HK-2 (cell line): ENCODE data around the gene GPATCH2.
"Not testable (repeated sequence)": the region's sequence is repeated elsewhere in the genome, so short reads cannot be mapped to it uniquely, and the experiment has no call there.

Experiments
- DNase-seq: peaks from one replicate; pipeline ENCODE4 v3.0.0-alpha.2; 2018; ENCODE audit not compliant: unreplicated experiment

GPATCH2 gene

GRCh38 chr1:217443845-217444244 lies 187.0 kb downstream of the GPATCH2 start:
- DNase-seq = no peak

DNA sequence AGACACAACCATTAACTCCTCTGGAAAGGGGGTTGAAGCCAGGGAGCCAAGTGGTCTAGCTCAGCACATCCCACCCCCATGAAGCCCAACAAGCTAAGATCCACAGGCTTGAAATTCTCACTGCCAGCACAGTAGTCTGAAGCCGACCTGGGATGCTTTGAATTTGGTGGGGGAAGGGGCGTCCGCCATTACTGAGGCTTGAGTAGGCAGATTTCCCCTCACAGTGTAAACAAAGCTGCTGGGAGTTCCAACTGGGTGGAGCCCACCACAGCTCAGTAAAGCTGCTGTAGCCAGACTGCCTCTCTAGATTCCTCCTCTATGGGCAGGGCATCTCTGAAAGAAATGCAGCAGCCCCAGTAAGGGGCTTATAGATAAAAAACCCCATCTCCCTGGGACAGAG lies 193.5 kb downstream of the GPATCH2 start:
- no peak for DNase-seq

GRCh38 chr1:217435204-217435603 lies 195.7 kb downstream of the GPATCH2 start:
- no peak for DNase-seq

GRCh38 chr1:217433664-217434063 lies 197.2 kb downstream of the GPATCH2 start:
- no peak for DNase-seq

DNA sequence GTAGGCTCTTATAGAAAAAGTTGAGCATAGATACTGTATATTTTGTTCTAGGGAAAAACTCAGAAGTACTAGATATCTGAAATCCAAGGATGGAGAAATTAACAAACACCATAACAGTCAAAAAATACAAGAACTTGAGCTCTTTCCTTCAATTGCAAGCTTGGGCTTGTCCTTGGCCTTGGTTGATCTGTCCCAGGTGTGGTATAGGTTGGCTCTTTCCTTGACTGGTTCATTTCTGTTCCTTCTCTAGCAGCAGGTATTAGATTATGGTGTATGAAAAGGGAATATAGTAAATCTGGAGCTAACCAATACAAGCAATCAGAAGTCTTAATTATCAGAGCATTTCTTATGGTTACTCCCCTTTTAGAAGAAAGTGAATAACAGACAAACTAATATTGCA lies 198.6 kb downstream of the GPATCH2 start:
- no peak for DNase-seq

GRCh38 chr1:217431395-217431794 lies 199.5 kb downstream of the GPATCH2 start:
- DNase-seq = no peak

DNA sequence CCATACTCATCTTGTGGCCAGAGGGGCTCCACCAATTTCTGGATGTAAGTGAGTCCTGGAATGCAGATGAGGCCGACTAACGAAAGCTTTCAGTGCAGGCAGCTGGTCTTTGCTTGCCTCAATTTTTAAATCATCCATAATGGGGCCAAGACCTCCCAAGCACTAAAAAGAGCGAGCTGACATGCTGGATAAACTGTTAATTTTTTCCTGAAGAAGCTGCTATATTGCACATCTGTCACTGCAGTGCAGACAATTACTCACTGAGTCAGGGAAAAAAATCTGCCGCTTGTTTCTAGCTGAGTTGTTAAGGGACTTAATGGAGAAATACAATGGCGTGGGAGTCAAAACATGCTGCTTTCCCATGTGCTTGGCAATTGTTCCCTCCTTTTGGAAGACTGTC lies 205.5 kb downstream of the GPATCH2 start:
- DNase-seq = no peak

- no peak for DNase-seq
Observed at GRCh38 chr1:217419194-217419551, 211.7 kb downstream of the GPATCH2 start.

DNA sequence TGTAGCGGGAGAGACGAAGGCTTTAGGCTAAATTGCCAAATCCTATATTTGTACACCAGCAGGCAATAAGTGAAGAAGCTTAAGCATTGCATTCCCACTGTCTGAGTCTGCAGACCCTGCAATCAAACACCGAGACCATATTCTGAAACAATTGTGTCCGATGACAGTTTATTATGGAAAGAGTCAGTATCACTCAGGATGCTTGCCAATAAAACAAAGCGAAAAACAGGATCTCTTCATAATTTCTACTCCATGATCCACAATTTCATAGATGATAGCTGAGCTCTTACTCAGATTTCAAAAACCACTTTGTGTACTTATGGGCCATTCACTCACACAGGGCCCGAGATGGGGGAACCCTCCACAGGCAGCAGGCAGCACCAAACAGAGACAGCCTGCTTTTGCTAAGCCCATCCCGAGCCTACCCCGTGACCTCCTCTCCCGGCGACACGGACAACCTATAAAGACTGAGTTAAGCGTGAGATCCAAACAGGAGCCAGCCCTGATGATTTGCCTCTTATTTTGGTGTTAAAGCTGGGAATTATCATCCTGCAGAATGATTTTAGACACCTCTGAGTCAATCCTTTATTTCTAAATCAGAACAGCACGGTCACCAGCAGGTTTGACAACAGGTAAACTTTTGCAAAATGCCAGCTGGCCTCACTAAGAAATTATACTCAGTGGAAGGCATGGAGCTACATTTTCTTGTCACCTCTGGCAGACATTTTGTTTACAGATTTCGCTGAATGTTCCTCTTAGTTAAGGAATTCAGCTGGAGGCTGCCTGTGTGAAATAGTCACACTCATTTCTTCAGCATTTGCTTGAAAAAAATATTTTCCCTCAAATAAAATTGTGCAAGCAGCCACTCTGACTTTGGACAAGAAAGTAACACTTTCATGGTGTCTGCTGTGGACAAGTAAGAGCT lies 212.4 kb downstream of the GPATCH2 start:
- no peak for DNase-seq

DNA sequence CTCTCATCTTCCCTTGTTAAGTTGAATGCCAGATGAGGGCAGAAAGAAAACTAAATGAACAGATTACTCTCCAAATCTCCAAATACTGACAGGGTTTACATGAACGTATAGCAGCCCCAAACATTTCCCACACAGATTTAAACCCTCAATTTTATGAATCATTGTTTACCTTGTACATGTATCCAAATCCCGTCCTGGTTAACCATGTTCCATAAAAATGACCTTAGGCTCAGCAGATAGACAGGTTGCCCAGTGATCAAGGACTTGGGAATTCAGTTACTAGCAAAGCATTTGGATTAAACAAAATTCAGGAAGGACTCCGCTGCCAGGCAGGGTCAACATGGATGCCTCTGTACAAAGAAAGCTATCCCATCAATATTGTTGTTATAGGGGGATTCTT lies 213.5 kb downstream of the GPATCH2 start:
- DNase-seq = no peak

GRCh38 chr1:217407534-217408001 lies 223.3 kb downstream of the GPATCH2 start:
- DNase-seq = no peak

DNA sequence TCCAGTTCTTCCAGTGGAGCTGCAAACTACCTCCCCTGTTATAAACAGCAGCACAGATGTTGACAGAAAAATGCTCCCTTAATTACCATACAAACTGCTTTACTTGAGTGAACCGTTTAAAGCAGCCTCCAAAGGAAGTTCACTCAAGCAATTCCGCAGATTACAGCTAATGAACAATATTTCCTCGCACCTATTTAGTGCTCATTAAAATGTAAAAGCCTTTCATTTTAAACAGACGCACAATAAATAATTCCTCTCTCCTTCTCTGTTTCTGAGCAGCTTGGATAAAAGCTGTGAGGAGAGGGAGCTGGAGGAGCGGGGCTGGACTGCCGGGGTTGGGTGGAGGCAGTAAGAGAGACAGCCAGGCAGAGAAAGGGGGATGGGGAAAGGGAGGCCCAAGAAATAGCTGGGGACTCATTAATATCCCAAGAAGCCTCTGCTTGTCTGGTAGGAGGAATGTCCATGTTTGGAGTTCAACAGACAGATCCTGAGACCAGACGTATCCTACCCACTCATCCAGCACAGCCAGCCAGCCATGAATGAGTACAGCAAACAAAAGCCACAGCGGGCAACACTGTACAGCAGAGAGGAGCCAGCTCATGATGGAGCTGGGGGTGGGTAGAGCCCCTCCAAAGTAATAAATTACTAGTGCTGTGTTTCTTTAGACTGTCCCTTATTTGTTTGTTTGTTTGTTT lies 227.7 kb downstream of the GPATCH2 start:
- DNase-seq = peak; percentile 48

- no peak for DNase-seq
Observed at GRCh38 chr1:217402301-217402700, 228.6 kb downstream of the GPATCH2 start.

DNA sequence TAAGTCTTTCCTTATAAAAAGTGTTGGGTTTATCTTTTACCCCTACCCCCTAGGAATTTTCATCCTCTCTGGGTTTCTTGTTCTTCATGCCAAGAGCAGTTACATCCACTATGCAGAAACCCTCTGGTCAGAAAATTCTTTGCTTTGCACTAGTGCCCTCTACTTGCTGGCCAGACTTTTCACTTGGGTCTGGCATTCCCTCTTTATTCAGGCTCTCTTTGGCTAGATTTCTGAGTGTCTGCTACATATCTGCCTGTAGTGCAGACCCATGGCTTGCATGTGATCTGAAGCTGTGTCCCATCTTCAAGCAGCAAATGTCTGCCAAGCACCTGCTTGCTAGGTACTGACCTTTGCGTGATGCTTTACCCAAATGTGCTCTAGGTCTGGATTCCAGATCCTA lies 237.0 kb downstream of the GPATCH2 start:
- DNase-seq = no peak

DNA sequence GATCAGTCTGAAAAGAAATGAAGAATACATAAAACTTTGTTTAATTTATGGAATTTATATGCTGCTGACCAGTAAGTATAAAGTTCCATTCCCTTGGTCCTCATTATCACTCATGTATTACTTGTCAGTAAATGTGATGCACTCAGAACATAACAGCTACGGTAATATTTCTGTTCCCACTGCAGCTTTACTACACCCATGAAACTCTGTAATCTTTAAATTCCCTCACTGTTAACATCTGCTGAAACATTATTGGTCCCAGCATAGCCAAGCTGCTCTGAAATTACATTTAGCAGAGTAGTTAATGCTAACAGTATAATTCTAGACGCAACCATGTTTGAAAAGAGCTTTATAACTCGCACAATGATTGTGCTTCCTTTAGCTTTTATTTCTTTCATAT lies 238.4 kb downstream of the GPATCH2 start:
- DNase-seq = no peak

DNA sequence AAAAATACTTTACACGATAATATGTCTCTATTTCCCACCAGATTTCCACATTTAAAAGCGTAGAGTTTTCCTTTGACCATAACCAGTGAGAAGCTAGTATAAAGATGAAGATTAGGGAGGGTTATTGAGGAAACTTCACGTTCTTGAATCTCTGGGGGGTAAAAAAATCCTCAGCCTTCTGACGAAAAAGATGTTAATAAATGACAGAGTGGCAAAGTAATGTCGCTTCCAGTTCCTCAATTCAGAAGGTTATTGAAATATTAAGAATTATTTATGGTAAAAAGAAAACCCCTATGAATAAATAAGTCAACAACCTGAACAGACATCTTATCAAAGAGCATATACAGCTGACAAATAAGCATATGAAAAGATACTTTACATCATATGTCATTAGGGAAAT lies 241.0 kb downstream of the GPATCH2 start:
- no peak for DNase-seq

DNA sequence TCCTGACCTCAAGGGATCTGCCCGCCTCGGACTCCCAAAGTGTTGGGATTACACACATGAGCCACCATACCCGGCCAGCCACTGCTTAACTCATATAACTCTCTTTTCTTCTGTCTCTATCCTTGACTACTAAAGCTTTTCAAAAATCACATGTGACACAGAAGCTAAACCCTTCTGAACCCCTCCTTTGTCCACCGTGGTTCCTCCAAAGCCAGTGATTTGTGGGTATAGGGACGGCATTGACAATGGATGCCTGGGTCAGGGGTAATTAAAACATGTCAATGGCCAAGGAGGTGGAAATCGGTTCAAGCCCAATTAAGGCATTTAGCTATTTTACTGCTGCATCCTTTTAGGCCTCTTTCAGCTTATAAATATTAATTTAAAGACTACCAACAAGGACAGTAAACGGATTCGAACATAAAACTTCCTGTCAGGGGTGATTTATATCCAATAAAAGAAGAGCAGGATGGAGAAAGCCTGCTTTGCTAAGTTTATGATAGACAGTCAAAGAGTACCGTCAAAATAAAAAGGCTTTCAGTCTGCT lies 242.3 kb downstream of the GPATCH2 start:
- no peak for DNase-seq

DNA sequence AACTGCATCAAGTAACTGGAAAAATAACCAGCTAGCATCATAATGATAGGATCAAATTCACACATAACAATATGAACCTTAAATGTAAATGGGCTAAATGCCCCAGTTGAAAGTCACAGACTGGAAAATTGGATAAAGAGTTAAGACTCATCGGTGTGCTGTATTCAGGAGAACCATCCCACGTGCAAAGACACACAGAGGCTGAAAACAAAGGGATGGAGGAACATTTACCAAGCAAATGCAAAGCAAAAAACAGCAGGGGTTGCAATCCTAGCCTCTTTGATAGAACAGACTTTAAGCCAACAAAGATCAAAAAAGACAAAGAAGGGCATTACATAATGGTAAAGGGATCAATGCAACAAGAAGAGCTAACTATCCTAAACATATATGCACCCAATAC lies 249.1 kb downstream of the GPATCH2 start:
- not testable (repeated sequence) for DNase-seq

- not testable (repeated sequence) for DNase-seq
Observed at GRCh38 chr1:217379804-217380203, 251.1 kb downstream of the GPATCH2 start.

- DNase-seq = no peak
Observed at GRCh38 chr1:217379336-217379735, 251.6 kb downstream of the GPATCH2 start.
